ENCODE measurements around the gene FNBP1L.
"Not testable (repeated sequence)": the region's sequence is repeated elsewhere in the genome, so short reads cannot be mapped to it uniquely, and the experiment has no call there.

FNBP1L gene

DNA sequence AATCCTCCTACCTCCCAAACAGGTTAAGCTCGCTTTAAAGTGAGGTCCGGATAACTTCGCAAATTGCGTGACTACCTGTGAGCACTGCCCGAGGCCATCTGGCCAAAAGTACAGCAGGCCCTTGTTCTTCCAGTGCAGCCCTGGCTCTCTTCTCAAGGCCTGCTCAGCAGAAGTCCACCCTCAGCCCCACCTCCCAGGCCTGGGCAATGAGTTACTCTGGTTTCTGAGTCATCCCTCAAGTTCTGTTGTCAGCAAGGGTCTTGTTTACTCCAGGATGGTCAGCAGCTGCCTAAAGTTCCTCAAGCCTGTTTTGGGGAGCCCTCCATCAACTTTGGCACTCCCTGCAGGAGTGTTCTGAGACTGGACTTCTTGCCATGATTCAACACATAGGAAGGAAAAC, 132.0 kb downstream of the FNBP1L start:
- Histone ChIP-seq H3K27me3 (ENCODE audit: insufficient read depth, low read length) (no peaks in the 10 kb centered on the region), H3K36me3 (ENCODE audit: insufficient read depth, low read length) (peaks cover 29% of the 10 kb centered on the region), H3K27ac (ENCODE audit: low read depth, low read length) (no peak overlapping the region), H3K4me1 (ENCODE audit: insufficient read depth, low read length) (no peaks in the 10 kb centered on the region; the same call in 1 of the 2 replicates), H3K9me3 (ENCODE audit: insufficient read depth, low read depth, low read length) (no peaks in the 10 kb centered on the region), H3K9ac (ENCODE audit: low read depth, low read length) (no peak overlapping the region), H3K4me3 (ENCODE audit: low read length) (no peak overlapping the region)
- 93% methylated on average over 5 of the region's 5 CpGs for WGBS

GRCh38 chr1:93581917-93582850, 134.3 kb downstream of the FNBP1L start:
- Histone ChIP-seq H3K4me1 (ENCODE audit: insufficient read depth, low read length) (no peaks in the 10 kb centered on the region), H3K27me3 (ENCODE audit: insufficient read depth, low read length) (no peaks in the 10 kb centered on the region), H3K36me3 (ENCODE audit: insufficient read depth, low read length) (peaks cover 32% of the 10 kb centered on the region), H3K27ac (ENCODE audit: low read depth, low read length) (no peak overlapping the region), H3K9ac (ENCODE audit: low read depth, low read length) (no peak overlapping the region), H3K4me3 (ENCODE audit: low read length) (no peak overlapping the region), H3K9me3 (ENCODE audit: insufficient read depth, low read depth, low read length) (no peaks in the 10 kb centered on the region)
- 94% methylated on average over 23 of the region's 23 CpGs for WGBS

- Histone ChIP-seq H3K36me3 (ENCODE audit: insufficient read depth, low read length) (peaks cover 47% of the 10 kb centered on the region), H3K27ac (ENCODE audit: low read depth, low read length) (no peak overlapping the region), H3K9ac (ENCODE audit: low read depth, low read length) (no peak overlapping the region), H3K9me3 (ENCODE audit: insufficient read depth, low read depth, low read length) (no peaks in the 10 kb centered on the region), H3K27me3 (ENCODE audit: insufficient read depth, low read length) (no peaks in the 10 kb centered on the region), H3K4me3 (ENCODE audit: low read length) (no peak overlapping the region), H3K4me1 (ENCODE audit: insufficient read depth, low read length) (no peaks in the 10 kb centered on the region)
- 84% methylated on average over 9 of the region's 9 CpGs for WGBS
Measured at GRCh38 chr1:93584261-93585003, 136.5 kb downstream of the FNBP1L start.

DNA sequence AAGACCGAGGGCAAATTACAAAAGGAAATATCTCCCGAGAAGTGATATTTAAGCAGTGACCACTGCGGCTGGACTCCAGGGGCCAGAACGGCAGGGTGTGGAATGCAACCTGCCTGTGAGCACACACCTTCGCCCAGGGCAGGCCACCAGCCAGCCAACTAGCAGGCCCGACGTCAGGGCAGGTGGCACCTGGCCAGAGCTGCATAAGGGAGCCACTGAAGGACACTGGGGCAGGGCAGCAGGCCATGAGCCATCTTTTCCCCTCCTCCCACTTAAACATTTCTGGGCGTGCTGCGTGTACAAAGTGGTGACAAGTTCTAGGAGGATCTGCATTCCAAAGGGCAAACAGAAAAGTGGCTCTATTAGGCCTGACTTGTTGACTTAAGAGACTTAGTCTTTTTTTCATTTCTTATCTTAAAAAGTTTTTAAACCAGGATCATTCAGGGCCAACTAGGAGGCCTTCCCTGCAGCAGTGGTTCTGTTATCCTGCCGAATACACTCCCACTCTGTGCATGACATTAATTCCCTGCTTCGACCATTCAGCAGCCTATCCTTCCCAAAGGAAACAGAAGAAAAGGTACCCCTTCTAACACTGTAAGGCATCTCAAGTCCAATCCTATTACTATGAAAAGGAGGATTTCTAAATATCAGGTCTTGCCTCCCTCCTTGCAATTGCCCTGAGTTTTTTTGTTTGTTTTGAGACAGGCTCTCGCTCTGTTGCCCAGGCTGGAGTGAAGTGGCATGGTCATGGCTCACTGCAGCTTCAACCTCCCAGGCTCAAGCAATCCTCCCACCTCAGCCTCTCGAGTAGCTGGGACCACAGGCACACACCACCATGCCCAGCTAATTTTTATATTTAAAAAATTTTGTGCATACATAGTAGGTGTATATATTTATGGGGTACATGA, 137.4 kb downstream of the FNBP1L start:
- no peak overlapping the region for H3K9ac ChIP-seq (ENCODE audit: low read depth, low read length)
- 95% methylated on average over 12 of the region's 13 CpGs for WGBS
- no peak overlapping the region for H3K27ac ChIP-seq (ENCODE audit: low read depth, low read length)
- H3K9me3 ChIP-seq (ENCODE audit: insufficient read depth, low read depth, low read length), result no peaks in the 10 kb centered on the region
- no peak overlapping the region for H3K4me3 ChIP-seq (ENCODE audit: low read length)
- no peaks in the 10 kb centered on the region for H3K4me1 ChIP-seq (ENCODE audit: insufficient read depth, low read length)
- peaks cover 56% of the 10 kb centered on the region for H3K36me3 ChIP-seq (ENCODE audit: insufficient read depth, low read length)
- no peaks in the 10 kb centered on the region for H3K27me3 ChIP-seq (ENCODE audit: insufficient read depth, low read length)

- H3K36me3 ChIP-seq (ENCODE audit: insufficient read depth, low read length), result peaks cover 45% of the 10 kb centered on the region
- H3K9ac ChIP-seq (ENCODE audit: low read depth, low read length), result no peak overlapping the region
- WGBS, result 96% methylated on average over 5 of the region's 5 CpGs
- no peaks in the 10 kb centered on the region for H3K4me1 ChIP-seq (ENCODE audit: insufficient read depth, low read length)
- no peak overlapping the region for H3K27ac ChIP-seq (ENCODE audit: low read depth, low read length)
- no peaks in the 10 kb centered on the region for H3K27me3 ChIP-seq (ENCODE audit: insufficient read depth, low read length)
- H3K4me3 ChIP-seq (ENCODE audit: low read length), result no peak overlapping the region
- H3K9me3 ChIP-seq (ENCODE audit: insufficient read depth, low read depth, low read length), result no peaks in the 10 kb centered on the region
Measured at GRCh38 chr1:93587354-93587753, 139.4 kb downstream of the FNBP1L start.

GRCh38 chr1:93588206-93588605, 140.3 kb downstream of the FNBP1L start:
- Histone ChIP-seq H3K4me1 (ENCODE audit: insufficient read depth, low read length) (no peaks in the 10 kb centered on the region), H3K27me3 (ENCODE audit: insufficient read depth, low read length) (no peaks in the 10 kb centered on the region), H3K27ac (ENCODE audit: low read depth, low read length) (no peak overlapping the region), H3K9me3 (ENCODE audit: insufficient read depth, low read depth, low read length) (no peaks in the 10 kb centered on the region), H3K9ac (ENCODE audit: low read depth, low read length) (no peak overlapping the region), H3K4me3 (ENCODE audit: low read length) (no peak overlapping the region), H3K36me3 (ENCODE audit: insufficient read depth, low read length) (peaks cover 40% of the 10 kb centered on the region)
- WGBS, result 93% methylated on average over 6 of the region's 6 CpGs

GRCh38 chr1:93588955-93589354, 141.0 kb downstream of the FNBP1L start:
- H3K27me3 ChIP-seq (ENCODE audit: insufficient read depth, low read length), result no peaks in the 10 kb centered on the region
- 94% methylated on average over 20 of the region's 20 CpGs for whole genome bisulfite sequencing
- no peak overlapping the region for H3K4me3 ChIP-seq (ENCODE audit: low read length)
- H3K9ac ChIP-seq (ENCODE audit: low read depth, low read length), result no peak overlapping the region
- H3K9me3 ChIP-seq (ENCODE audit: insufficient read depth, low read depth, low read length), result no peaks in the 10 kb centered on the region
- H3K36me3 ChIP-seq (ENCODE audit: insufficient read depth, low read length), result peaks cover 34% of the 10 kb centered on the region
- H3K27ac ChIP-seq (ENCODE audit: low read depth, low read length), result no peak overlapping the region
- H3K4me1 ChIP-seq (ENCODE audit: insufficient read depth, low read length), result peaks cover 6% of the 10 kb centered on the region

GRCh38 chr1:93591291-93591675, 143.4 kb downstream of the FNBP1L start:
- H3K9me3 ChIP-seq (ENCODE audit: insufficient read depth, low read depth, low read length); H3K27ac ChIP-seq (ENCODE audit: low read depth, low read length); H3K9ac ChIP-seq (ENCODE audit: low read depth, low read length); H3K27me3 ChIP-seq (ENCODE audit: insufficient read depth, low read length); H3K4me3 ChIP-seq (ENCODE audit: low read length): not testable (repeated sequence)
- H3K4me1 ChIP-seq (ENCODE audit: insufficient read depth, low read length), result peaks cover 20% of the 10 kb centered on the region
- 96% methylated on average over 3 of the region's 3 CpGs for WGBS
- H3K36me3 ChIP-seq (ENCODE audit: insufficient read depth, low read length), result peaks cover 30% of the 10 kb centered on the region

GRCh38 chr1:93591676-93592550, 144.0 kb downstream of the FNBP1L start:
- Histone ChIP-seq H3K9me3 (ENCODE audit: insufficient read depth, low read depth, low read length) (no peaks in the 10 kb centered on the region), H3K36me3 (ENCODE audit: insufficient read depth, low read length) (peaks cover 29% of the 10 kb centered on the region), H3K4me3 (ENCODE audit: low read length) (no peak overlapping the region), H3K9ac (ENCODE audit: low read depth, low read length) (no peak overlapping the region), H3K4me1 (ENCODE audit: insufficient read depth, low read length) (peaks cover 23% of the 10 kb centered on the region), H3K27me3 (ENCODE audit: insufficient read depth, low read length) (no peaks in the 10 kb centered on the region), H3K27ac (ENCODE audit: low read depth, low read length) (no peak overlapping the region)
- WGBS, result 91% methylated on average over 17 of the region's 17 CpGs

- Histone ChIP-seq H3K4me1 (ENCODE audit: insufficient read depth, low read length) (peaks cover 23% of the 10 kb centered on the region), H3K9me3 (ENCODE audit: insufficient read depth, low read depth, low read length) (no peaks in the 10 kb centered on the region), H3K4me3 (ENCODE audit: low read length) (no peak overlapping the region), H3K27me3 (ENCODE audit: insufficient read depth, low read length) (no peaks in the 10 kb centered on the region), H3K36me3 (ENCODE audit: insufficient read depth, low read length) (peaks cover 25% of the 10 kb centered on the region), H3K9ac (ENCODE audit: low read depth, low read length) (no peak overlapping the region), H3K27ac (ENCODE audit: low read depth, low read length) (no peak overlapping the region)
- 97% methylated on average over 6 of the region's 6 CpGs for WGBS
Measured at GRCh38 chr1:93592551-93592949, 144.6 kb downstream of the FNBP1L start.
